ENCODE measurements around the gene SEMA5A.

The SEMA5A gene

DNA sequence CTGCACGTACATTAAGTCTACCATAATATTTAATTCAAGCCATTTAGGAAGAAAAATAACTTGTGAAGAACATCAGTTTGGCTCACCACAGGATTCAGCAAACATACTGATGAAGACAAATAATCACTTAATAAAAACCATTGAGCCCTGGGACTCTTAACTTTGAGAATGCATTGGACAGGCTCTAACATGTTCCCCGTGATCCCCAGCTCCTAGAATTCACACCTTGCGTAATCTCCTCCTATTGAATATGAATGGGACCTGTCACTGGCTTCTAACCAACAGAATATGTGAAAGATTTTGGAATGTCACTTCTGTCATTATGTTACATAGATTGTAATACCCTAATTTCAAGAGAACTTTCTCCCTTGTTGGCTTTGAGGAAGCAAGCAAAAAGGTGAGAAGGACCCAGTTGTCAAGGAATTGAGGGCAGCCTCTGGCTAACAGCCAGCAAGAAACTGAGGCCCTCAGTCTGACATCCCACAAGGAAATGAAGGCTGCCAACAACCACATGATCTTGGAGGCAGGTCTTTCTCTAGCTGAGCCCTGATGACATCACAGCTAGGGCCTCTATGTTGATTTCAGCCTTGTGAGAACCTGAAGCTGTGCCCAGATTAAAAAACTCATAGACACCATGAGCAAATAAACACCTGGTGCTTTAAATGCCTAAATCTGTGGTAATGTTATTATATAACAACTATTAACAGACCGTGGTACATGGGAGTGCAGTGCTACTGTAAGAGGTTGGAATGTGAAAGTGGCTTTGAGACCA, 433.2 kb downstream of the SEMA5A start:
- DNase-seq (ENCODE audit: low read depth) = no peak

DNA sequence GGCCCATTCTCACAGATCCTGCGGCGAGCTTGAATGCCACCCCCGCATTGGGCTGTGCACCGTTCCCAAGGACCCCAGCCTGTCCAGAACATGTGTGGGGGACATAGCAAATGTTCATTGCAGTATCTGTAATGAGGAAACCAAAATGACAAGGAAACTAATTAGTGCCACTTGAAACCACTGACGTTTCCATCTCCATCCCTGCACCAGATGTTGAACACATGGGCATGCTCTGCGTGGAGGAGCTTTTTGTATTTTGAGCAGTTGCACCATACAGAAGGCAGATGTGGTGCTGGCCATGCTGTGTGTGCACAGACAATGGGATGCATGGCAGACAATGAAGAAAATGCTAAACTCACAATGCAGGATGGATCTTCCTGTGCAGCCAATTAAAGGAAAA, 437.7 kb downstream of the SEMA5A start:
- no peak for DNase-seq (ENCODE audit: low read depth)

DNA sequence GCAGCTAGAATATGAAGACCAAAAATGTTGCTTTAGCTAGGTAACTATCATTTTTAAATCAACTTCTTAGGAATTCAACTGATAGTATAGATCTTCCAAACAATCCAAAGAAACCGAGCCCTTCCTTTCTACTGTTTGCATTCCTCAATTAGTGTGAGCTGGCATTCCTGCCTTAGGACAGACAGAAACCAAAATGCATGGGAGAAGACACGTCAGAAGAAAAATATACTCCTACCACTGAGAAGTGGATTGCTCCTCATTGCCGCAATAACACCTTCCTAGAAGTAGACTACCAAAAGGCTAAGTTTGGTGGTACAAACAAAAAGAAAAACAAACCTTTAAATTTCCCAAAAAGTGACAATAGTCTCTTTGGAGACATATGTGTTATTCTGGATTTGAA, 440.0 kb downstream of the SEMA5A start:
- DNase-seq (ENCODE audit: low read depth) = no peak

DNA sequence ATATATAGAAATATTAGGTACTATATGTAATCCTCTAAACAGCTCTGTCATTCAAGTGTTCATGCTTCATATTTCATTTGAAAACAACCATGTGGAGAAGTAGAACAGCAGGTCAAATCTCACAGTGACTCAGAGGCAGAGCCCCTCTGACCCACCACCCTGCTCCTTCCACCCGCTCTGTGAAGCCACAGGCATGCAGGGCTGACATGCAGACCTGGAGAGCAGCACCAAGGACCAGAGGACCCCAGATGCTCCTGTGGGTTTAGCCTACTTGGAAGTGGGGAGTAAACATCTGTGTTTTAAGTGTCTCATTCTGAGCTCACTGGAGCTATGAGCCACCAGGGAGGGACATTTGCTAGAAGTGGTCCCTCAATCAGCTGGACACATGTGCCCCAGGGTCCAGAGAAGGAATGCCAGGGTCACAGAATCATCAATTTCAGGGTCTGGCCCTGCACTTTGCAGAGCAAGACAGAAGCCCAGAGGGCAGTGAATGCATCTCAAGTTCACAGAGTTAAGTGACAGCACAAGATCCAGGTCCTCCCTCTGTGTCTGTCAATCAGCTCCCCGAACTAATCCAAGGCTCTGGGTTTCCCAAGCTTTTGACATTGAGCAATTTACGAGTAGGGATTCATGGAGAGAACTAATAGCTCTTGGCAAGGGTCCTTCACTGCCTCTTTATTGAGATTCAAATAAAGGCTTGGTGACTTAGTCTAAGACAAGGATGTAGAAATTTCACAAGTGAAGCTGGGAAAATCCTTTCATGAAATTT, 441.1 kb downstream of the SEMA5A start:
- no peak for DNase-seq (ENCODE audit: low read depth)

DNA sequence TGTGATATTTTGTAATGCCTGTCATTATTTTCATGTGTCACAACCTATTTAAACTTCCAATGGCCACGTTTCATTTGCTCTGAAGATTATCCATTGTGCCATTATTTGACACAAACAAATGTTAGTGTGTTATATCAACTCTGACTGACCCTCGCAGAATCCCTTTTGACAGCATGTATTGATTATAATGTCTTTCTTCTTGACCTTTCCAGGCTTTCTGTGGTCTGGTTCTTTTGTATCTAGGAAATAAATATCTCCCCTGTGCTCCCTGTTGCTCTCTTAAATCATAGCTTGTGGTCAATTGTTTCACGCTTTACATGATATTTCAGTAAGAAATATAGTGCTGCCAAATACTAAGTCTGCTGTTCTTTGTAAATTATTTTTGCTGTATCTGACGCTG, 442.6 kb downstream of the SEMA5A start:
- DNase-seq (ENCODE audit: low read depth) = no peak

DNA sequence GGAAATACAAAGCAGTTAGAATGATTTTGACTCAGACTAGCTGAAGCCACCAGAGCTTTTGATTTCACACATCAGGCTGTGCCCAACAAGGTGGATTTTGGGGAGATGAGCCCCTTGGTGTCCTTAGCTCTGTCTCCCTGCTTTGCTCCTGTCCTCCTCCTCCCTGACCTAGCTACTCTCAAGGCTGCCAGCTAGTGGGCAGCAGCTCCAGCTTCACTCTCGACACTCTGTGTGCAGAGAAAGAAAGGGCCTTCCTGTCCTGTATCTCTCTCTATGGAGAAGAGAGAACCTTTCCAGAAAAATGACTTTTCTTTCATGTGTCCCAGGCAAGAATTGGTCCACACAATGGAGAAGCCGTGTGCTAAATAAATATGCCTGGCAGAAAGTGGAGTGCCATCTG, 446.2 kb downstream of the SEMA5A start:
- DNase-seq (ENCODE audit: low read depth) = no peak

DNA sequence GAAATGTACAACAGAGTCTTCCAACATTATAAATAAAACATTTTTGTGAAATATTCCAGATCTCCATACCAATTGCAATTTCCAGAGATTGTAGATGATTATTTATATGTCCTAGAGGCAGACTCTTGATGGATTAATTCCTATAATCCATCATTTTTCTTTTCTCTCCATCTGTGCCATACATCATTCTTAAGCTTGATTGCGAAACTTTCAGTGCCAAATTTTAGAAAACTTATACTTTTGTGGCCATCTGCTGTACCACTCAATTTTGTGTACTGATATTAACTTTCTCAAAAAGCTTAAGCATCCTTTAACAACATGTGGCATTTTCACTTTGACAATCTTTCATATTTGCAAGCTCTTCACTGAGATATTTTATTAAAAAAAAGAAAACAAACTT, 446.9 kb downstream of the SEMA5A start:
- DNase-seq (ENCODE audit: low read depth) = no peak

DNA sequence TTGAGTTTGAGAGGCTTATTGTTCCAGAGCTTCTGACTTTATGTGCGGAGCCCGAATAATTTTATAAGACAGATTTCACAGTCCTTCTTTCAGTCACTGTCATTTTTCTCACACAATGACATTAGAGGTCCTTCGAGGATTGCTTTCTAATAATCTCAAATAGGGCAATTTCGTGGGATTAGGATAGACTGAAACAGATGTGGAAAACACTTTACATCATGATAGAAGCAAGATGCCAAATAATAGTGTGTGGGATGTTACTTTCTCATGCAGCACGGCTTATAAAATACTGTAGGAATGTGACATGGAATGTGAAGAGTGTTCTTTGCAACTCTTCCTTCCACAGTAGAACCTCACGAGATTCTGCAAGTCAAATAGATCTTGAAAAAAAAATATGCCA, 451.3 kb downstream of the SEMA5A start:
- DNase-seq (ENCODE audit: low read depth) = no peak

DNA sequence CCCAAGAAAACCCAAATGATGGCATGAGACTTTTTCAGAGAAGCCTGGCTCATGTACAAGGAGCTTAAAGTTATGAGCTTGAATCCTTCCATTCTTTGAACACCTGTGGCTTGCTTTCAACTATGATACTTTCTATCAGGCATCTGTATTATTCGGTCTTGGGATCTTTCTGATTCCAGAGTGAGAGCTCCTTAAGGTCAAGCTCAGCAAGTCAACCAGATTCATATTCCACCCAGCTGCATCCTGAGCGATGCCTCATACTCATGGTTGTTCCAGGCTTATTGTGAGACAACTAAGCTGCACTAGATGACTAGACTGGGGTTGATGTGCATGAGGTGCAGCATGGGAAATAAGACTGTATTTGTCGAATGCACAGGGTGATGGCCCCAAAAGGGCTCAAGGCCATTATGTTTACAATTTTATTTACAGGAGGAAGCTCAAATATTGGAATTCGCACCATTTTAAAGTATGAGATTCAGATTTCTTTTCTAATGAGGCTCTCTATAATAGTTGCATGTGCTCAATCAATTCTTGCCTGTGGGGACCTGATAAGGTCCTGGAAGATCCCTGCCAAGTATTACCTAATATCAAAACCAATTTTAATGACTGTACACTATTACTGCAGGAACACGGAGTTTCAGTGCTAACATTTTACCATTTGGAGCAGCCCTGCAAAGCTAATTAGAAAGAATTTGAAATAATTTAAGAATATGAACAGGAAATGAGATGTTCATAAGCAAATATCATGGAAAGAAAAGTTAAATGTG, 453.8 kb downstream of the SEMA5A start:
- DNase-seq (ENCODE audit: low read depth) = no peak

DNA sequence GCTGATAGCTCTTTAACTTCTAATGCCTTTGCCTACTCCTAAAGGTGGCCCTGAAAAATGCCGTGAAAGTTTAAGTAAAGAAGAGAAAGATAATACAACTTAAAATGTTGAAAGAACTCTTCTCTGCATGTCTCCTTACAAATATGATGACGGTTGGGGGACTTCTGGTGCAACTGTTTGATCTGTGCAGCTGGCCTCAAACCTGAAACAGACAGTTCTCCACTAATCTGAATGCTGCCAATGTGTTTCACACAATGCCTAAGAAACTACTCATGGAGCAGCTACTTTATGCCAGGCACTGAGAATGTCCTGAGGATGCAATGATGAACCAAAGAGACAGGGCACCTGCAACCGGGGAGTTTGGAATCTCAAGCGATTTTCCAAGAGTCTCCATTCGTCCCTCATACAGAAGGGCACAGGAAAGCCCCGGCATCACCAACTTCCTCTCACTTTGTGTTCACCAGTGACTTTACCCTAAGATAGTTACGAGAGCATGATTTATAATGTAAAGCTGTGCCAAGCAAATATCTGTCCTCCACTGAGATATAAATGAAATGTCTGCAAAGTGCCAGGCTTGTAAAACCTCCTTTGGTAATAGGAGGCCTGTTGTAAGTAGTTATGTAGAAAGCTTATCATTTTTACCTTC, 455.4 kb downstream of the SEMA5A start:
- no peak for DNase-seq (ENCODE audit: low read depth)

DNA sequence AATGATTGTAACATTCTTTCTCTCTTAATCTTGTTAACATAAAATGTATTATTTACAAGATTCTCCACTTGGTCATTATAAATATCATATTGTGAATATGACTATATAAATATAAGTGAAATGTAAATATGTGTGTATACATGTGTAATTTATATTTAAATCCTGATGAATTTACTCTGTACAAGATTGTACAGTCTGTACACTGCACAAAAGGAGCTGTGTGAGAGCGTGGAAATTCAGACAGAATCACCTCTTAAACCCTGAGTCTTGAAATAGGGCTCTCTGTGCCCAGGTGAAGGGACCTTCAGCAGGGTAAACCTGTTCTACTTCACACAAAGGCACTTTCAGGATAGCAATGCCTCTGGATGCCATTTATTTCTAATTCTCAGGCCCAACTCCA, 456.0 kb downstream of the SEMA5A start:
- DNase-seq (ENCODE audit: low read depth) = no peak

DNA sequence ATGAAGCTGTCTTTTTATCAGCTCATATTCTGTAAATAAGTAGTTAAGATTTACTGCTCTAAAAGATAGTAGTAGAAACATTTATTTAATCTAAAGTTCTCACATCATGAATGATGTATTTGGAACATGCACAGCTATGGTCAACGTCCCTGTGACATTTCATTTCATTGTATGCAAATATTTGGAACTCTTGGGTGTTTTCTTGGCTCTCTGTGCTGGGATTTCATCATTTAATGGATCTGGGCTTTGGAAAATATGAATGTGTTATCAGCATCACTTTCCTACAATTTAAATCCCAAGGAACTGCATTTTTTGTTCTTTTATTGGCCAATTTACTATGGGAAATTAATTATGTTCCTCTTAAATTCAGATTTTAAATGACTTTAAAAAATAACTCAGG, 462.9 kb downstream of the SEMA5A start:
- no peak for DNase-seq (ENCODE audit: low read depth)

DNA sequence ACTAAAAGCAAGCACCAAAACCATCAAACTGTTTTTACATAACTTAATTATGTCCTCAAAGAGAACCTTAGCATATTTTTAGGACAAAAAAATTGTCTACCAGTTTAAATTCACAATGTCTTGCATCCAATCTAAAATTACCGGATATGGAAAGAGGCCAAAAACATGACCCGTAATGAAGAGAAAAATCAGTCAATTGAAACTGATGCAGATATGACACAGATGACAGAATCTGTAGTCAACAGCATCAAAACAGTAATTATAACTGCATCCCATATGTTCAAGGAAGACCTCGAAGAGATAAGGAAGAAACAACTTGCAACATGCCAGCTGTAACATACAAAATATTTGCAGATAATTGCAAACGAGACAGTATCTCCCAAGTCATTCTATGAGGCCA, 473.2 kb downstream of the SEMA5A start:
- no peak for DNase-seq (ENCODE audit: low read depth)

DNA sequence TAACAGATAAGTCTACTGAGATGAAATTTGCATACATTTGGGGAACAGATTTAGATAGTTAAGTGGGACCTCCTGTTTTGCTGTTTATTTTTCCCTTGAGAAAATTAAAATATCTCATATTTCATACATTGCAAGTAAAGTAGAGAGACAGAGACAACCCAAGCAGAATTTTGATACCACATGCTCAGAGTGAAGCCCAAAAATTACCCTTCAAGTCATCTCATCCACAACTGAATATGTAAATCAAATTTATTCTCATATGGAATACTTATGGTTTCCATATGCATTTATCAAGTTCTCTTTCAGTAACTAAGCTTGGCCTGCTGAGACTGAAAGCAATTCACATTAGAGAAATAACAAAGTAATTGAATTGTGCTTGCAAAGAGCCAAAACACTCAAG, 474.4 kb downstream of the SEMA5A start:
- no peak for DNase-seq (ENCODE audit: low read depth)

DNA sequence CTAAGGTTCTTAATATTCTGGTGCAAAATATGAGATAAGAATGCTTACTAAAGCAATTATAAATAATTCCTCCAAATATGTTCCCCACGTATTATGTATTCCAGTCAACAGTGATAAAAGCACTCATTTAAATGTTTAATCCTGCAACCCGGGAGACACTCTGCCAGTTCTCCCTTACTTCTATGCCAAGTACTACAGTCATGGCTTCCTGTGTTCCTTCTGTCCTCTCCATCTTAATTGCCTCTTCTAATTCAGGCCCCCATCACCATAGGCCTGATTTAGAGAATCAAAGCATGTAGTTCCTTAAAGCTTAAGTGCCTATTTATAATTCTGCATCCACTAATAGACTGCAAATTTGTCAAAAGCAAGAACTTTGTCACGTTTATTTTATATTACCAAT, 474.8 kb downstream of the SEMA5A start:
- DNase-seq (ENCODE audit: low read depth) = no peak

DNA sequence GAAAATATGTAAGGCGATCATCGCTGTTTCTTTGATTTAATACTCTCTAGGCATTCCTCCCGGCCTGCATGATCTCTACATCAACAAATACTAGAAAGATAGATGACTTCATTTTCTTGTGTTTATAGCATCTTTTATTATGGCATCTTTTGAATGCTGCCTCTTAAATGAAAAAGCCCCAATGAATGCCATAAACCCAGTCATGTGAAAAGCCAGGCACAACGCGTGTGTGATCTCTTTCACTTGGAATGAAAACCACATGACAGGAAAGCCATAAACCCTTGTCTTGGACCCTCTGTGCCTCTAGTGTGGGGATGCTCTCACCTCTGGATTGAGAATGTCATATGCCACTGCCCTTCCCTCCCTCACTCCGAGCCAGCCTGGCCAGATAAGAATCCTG, 476.2 kb downstream of the SEMA5A start:
- DNase-seq (ENCODE audit: low read depth) = no peak

DNA sequence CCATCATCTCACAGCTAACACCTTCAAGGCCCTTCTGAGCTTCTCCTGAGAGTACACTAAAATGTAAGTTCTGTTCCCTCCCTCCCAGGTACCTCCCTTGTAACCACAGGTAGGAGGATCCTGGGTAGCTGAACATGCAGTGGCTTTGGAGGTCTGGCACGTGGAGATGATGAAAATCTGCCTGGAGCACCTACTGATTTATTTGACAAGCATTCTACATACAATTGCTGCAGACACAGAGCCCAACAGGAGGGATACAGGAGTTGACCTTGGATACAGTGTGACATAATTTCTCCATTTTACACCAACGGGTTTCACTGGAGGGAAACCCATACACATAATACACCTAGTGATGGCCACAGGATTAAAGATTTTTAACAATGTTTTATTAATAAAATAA, 478.7 kb downstream of the SEMA5A start:
- DNase-seq (ENCODE audit: low read depth) = no peak

DNA sequence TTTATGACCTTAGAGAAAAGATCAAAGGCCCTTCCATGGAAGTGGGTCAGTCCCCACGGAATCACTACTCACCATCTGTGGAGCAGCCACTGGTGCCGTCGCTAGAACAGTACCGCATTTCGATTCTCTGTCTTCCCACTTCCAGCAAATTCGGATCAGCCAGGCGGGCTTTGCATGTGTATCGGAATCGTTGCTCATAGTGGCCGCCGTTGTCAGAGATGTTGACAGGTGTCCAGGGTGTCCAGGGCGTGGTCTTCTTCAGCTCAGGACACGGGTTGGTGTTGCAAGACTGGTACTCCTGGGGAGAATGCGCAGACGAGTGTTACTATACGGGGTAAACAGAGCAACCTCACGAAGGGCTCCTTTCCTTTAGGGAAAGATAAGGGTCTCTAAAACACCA, 479.5 kb downstream of the SEMA5A start:
- DNase-seq (ENCODE audit: low read depth) = no peak

DNA sequence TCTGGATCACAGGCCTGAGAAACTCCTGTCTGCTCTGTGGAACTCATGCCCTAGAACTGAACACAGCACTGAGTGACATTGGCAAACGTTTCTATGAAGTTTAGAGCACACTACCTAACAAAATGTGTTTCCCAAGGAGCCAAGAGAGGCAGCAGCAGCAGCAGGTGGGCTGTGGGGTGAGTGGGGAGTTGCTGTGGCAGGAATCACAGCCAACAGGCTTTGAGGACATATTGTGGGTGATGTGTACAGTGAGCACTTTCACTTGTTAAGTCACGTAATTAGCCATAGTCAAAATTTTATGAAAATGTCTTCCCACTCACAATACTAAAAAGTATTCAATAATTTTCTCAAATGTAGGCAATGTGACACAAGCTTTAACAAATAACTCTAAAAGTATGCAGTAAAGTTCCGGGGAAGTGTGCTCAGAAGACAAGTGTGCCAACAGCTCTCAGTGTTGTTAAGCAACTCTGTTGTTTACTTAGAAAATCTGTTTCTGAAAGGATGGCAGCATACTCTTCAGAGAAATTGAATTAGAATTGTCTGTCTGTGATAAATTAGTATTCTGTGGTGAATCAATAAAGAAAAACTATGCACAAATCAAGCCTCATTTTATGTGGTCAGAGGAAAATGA, 482.1 kb downstream of the SEMA5A start:
- no peak for DNase-seq (ENCODE audit: low read depth)

DNA sequence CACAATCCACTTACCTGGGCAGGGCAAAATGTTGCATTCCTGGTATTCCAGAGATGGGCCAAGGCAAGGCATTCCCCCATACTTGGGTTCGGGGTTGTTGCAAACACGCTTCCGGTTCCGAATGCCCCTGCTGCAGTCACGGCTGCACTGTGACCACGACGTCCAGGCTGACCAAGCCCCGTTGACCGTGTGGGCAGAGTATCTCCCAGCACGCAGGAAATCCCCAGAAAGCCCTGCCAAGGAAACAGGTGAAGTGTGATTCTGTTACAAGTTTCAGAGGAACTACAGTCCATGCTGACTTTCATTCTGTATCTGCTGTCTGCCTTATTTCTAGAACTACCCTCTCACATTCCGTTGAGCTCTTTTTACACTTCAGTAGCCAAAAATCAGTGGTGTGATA, 483.0 kb downstream of the SEMA5A start:
- no peak for DNase-seq (ENCODE audit: low read depth)

DNA sequence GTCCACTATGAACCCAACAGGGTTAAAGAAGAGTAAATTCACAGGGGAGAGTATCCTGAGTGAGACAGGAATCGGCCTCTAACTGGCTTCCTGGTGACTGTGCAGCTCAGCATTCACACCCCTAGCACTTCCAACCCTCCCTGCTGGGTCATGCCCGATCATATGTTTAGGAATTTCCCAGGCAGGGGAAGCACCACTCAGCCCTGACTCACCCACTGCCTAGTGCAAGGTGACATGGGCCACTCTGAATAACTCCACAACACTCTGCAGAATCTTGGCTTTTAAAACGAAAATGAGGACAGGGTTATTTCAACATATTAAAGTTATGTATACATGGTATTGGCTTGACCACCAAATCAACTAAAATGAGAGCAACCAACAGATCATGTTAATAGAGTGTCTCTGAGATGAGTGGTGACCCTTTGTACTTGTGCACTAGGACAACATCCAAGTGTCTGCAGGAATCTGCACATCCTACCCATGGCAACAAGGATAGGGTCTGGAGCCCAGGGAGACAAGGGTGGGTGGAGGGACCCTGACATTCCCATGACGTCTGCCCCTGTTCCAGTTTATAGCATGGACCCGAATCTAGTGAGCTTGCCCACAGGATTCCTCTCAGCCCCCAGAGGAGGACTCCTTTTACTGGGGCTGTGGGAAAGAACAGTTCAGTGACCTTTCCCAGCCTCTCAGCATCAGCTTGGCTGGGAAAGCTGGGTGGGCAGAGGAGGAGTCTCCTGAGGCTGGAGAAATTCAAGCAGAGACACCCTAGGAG, 485.8 kb downstream of the SEMA5A start:
- no peak for DNase-seq (ENCODE audit: low read depth)
